ENCODE measurements around the gene RFWD3. TPM values are rescaled to one million over a fixed set of nuclear protein-coding genes. Genes with fewer than 3 reads are reported as not detected.

Gene RFWD3
- total and polyA plus RNA-seq, 2 of the 8 experiments (the other 6 are each of a cell fraction or from before 2014, with no cell fraction given) = 67.1 to 114 TPM

DNA sequence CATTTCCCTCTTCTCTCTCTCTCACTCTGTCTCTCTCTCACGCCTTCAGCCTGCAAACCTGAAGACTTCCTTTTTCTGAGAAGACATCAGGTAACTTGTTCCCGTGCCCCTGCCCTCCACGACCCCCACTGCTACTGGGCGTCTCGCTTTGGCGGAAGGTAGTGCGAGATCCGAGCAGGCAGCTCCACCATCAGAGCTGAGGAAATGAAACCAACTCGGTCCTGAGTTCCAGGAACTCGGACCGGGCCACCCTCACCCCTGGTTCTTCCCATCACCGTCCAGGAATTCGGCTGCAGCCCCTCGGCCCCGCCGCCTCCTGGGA lies 33.4 kb upstream of the RFWD3 start (continued):
- TF ChIP-seq RAD21 (IDR thresholded peaks at IDR 0.05 in 1 of 2, conservative IDR thresholded peaks at IDR 0.05 in 1 of 2; ENCODE audit: low read depth in 2 of 2, low read length in 2 of 2) = no peak

Measured in H1 (cell line).